ENCODE data around the gene DYRK3. TPM values are rescaled to one million over a fixed set of nuclear protein-coding genes. Genes with fewer than 3 reads are reported as not detected.

Gene DYRK3
- total RNA-seq, 2 donors from 2014 or later: 8.4 to 10.7 TPM

DNA sequence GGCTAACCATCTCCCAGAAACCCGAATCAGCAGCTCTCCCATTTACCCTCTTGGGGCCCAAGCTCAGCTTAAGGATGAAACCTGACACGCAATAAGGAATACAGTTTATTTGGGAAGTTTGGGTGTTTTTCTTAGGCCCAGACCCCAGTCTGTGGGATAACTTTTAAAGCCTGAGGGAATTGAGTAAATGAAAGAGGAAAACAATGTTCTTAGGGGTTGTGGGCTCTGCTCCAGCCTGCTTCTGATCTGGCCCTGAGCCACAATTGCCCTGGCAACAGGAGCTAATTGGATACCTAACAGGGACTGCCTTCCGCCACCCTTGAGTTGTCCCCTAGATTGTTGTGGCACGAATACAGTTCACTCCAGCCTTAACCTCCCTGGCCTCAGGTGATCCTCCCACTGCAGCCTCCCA is 20.1 kb downstream of the DYRK3 start:
- no peak for DNase-seq (ENCODE audit: low spot score)
- intact Hi-C loops (cut with DNase I): no loop called here

DNA sequence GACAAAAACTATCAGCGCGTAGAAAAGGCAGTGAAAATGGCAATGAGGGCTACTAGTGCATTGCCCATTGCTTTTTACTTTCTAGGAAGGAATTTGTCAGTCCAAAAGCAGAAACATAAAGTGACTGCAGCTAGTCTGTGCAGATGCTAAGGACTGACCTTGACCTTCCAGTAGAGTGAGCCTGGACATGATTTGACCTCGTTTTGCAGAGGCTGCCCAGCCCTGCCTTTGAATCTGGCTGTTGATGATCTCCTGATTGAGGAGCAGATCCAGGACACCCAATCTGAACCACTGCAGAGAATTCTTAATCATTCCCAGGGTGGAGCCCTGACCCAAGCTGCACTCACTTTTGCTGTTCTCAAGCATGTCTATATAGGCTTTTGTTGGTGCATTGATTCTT is 21.6 kb downstream of the DYRK3 start:
- intact Hi-C loops (cut with DNase I): no loop called here
- no peak for DNase-seq (ENCODE audit: low spot score)

DNA sequence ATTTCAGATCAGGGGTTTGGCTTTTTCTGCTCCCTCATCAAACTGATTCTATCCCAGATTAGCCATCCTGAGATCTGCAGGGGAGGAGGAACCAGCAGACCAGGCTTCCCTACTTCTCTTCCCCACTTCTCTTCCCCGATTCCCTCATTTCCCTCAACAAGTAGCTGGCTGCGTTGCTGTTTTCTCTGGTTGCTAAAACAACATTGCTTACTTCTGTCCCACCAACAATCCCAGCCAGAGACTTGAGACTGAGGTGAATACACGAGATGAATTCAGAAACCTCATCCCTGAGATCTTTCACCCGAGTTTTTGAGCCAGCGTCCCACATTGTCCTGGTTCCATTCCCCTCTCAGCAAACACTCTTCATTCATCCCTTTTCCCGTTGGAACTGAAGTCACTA is 22.4 kb downstream of the DYRK3 start:
- no peak for DNase-seq (ENCODE audit: low spot score)
- intact Hi-C loops (cut with DNase I): no loop called here

DNA sequence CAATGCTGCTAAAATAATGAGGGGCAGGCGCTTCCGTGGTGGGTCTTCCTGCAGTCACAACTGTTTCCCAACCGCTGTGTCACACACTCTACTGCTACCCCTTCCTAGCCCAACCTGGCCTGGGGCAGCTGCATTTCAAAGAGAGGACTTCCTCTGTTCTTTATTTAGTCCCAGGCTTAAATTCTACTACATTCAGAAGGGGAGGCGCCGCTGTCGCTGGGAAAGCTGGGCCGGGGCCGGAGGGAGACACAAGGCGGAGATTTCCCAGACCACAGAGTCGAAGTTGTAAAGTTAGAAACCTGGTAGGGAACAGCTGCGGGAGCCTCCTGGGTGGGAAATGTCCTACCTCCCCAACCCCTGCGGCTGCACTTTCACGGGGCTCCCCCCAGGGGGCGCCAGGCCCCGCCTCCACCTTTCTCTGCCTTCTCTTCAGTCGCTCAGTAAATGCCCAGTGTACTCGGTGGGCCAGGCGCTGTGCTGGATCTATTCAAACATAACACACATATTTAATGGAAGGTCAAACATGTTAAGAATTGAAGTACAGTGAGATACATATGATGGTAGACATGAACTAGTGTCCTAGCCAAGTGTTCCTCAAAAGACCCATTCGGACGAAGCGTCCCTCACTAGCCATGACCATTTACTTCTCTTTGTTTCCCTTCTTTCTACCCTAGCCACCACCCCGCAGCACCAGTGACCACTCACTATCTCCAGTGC is 23.1 kb downstream of the DYRK3 start:
- intact Hi-C loops (cut with DNase I): no loop called here
- peak; percentile 84 for DNase-seq (ENCODE audit: low spot score)

DNA sequence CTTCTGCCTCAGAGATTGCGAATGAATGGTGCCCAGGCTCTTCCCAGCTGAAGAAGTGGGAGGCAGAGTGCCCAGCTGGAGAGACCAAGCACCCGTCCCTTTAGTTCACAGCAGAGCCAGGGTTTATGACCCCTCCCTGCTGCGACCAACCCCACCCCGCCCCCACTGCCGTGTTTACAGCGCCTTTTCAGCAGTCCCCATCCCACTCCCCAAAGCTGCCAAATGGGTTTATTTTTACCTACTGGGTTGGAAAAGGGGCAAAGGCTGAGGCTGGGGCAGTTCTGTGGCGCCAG is 23.6 kb downstream of the DYRK3 start:
- no peak for DNase-seq (ENCODE audit: low spot score)
- intact Hi-C loops (cut with DNase I): no loop called here

DNA sequence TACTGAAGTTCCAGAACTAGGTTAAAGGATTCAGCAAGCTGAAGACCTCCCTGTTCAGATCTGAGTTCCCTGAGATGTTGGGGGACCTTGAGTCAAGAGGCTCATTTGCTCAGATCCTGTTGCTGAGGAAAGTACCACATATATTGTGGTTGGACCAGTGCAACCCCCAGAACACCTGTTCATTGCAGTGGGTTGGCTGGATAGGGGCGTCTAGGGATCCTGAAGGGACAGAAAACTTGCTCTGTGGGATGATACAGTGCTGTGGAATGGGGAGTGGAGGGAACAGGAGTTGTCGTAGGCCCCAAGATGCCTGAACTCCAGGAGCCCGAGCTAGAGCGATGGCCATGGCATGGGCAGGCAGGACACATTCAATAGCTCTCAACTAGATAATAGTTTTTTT is 24.8 kb downstream of the DYRK3 start:
- intact Hi-C loops (cut with DNase I): loop anchor here in 1 of 2 donors (10.0 kb wide), 1 partner anchor 995 kb away; no protein-coding TSS in a partner anchor
- no peak for DNase-seq (ENCODE audit: low spot score)

DNA sequence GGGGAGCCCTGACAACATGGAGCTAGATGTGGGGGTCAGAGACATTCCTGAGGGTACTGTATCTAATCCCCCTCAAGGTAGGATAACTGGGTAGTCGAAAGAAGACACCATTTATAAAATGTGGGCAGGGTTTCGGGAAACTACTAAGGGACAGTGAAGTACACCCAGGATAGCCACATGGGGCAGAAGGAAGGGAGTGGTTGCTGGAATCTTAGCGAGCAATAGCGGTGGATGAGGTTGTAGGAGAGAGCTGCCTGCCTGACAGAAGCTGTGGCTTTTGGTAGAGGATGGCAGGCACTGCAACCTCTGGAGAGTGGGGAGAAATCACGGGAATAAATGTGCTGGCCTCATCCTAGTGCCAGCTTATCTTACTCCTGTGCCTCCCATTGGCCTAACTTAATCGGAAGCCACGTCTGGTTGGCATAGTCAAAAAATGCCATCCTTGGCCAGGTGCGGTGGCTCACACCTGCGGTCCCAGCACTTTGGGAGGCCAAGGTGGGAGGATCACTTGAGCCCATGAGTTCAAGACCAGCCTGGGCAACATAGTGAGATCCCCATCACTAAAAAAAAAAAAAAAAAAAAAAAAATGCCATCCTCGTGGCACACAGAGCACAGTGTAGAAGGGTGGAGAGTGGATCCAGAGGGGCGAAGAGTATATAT is 26.0 kb downstream of the DYRK3 start:
- no peak for DNase-seq (ENCODE audit: low spot score)
- intact Hi-C loops (cut with DNase I): loop anchor here in 1 of 2 donors (10.0 kb wide), 1 partner anchor 996 kb away; no protein-coding TSS in a partner anchor

DNA sequence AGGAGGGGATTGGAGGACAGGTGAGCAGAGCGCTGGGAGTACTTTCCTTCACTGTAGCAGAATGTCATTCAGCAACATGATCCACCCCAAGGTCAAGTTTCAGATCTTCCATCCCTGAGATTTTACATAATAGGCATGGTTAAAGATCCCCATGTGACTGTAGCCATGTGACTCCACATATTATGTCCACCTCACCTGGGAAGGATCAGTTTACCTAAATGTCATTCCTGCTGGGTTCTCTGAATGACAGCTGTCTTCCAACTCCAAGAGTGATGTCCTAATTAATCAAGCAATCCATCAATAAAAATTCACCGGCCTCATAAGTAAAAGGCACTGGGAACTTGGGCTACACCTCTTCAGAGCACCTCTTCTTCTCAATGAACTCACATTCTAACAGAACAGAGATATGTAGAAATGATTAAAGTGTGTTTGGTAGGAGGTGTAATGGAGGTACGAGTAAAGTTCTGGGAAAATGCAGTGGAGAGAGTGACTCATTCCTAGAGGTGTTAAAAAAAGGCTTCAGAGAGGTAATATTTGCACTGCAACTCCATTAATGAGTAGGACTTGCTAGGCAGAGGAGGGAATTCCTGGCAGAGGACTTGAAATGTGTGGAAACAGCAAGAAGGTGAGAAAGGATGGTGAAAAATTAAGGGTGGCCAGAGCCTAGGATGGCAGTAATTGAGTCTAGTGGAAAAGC is 27.2 kb downstream of the DYRK3 start:
- intact Hi-C loops (cut with DNase I): loop anchor here in 1 of 2 donors (10.0 kb wide), 1 partner anchor 998 kb away; no protein-coding TSS in a partner anchor
- no peak for DNase-seq (ENCODE audit: low spot score)

DNA sequence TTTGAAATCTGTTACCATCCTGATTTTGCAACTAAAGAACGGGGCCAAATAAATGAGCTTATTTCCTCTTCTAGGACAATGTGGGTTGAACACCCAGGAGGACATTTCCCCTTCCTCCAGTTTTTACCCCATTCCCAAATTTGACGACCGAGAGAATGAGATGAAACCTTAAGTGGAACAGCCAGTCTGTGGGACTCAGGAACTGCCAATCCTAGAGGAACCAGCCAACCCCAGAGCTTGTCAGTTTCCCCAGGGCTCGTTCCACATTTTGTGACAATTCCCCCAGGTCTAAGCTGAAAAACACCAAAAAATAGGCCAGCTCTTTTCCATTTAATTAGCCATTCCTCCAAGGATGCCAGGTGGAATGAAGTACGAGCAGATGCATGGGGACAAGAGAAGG is 28.0 kb downstream of the DYRK3 start:
- DNase-seq (ENCODE audit: low spot score): no peak
- intact Hi-C loops (cut with DNase I): loop anchor here in 1 of 2 donors (10.0 kb wide), 1 partner anchor 999 kb away; no protein-coding TSS in a partner anchor

DNA sequence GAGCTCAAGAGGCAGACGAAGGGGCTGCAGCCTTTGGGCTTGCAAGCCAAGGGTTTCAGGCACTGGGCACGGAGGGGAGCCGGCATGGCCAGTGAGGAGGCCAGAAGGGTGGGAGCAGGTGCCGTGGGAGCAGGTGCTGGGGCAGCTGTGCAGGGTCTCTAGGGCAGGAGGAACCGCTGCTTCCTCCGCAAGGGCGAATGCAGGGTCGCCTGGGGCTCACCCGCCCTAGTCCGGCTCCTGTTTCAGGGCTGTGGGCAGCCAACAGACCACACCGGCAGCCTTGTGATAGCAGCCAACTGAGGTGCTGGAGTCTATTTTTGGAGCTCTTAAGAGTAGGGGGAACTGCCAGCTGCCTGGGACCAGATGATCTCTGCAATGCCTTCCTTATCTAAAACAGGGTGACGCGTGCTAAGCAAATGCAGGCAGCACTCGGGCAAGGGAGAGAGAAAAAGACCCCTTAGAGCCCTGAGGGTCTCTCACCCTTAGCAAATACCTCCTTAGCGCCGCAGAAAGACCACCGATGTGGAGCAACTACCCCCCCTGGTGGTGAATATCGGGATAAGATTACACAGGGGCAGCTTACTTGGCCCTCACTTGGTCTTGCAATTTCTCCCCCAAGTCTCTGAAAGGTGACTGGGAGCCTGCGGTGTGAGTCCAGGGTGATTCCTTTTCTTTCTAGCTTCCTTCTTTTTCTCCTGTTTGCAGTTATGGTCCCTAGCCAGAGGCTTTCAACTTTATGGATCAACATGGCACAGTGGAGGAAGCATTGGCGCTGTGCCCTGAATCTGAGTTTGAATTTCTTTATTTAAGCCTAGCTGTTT is 28.7 kb downstream of the DYRK3 start:
- no peak for DNase-seq (ENCODE audit: low spot score)
- intact Hi-C loops (cut with DNase I): loop anchor here in 1 of 2 donors (10.0 kb wide), 1 partner anchor 999 kb away; no protein-coding TSS in a partner anchor

DNA sequence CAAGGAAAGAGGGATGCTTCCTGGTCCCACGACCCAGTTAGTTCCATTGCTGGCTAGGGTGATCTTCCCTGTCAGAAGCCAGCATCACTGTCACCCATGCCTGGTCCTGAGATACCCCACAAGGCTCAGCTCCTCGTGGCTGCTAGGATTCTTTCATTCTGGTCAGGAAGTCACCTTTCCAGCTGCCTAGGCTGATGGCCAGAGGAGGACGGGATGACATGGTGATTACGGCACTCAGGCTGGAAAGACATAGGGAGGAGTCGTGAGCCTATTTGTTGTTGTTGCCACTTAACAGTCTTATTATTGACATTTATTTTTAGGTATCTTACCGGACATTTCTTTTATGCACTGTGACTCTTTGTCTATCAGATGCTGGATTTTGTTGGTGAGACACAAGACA is 29.4 kb downstream of the DYRK3 start:
- intact Hi-C loops (cut with DNase I): loop anchor here in 1 of 2 donors (10.0 kb wide), 1 partner anchor 1000 kb away; no protein-coding TSS in a partner anchor

DNA sequence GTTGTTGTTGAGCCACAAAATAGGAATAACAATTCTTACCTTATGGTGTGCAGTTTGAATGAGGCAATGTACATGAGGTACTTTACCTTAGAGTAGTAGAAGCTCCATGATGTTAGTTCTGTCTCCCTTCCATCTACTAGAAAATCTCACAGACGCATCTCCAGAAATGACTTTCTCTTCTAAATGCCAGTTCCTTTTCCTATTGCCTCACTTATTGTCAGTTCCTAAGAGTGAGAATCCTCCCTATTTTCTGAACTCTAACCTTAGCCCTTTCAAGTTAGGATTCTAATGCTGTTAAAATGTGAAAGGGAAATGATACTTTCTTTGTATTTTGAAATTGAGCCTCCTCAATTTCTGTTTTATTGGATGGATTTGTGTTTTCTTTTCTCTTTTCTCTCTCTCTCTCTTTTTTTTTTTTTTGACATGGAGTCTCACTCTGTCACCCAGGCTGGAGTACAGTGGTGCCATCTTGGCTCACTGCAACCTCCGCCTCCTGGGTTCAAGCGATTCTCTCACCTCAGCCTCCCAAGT is 30.8 kb downstream of the DYRK3 start:
- DNase-seq (ENCODE audit: low spot score): no peak
- intact Hi-C loops (cut with DNase I): loop anchor here in 1 of 2 donors (10.0 kb wide), 1 partner anchor 1001 kb away; no protein-coding TSS in a partner anchor

More for the DNA sequence above, 29.4 kb downstream of the DYRK3 start:
- no peak for DNase-seq (ENCODE audit: low spot score)

DNA sequence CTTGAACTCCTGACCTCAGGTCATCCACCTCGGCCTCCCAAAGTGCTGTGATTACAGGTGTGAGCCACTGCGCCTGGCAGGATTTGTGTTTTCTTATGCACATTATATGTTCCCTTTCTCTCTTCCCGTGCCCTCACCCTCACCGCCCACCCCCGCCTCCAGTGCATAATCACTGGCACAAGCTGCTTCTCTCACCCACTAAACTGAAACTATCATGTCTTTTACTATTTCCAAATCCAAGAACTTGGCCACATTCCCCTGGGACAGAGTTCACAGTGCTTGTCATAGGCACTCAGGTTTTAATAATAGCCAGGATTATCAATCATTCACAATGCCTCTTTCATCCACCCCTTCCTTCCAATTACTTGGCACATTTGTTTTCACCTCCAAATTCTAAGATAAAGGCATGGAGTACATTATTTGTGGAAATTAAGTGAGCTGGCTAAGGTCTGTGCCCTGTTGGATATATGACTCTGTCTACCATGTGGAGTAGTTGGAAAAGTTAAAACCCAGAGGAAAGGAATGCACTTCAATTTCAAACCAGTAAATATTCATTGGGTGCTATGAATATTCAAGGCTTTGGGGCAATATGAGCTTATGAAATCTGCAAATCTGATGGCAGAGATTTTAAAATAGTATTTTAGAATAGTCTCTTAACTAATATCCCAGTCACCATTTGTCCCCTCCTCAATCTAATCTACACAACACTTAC is 31.8 kb downstream of the DYRK3 start:
- no peak for DNase-seq (ENCODE audit: low spot score)
- intact Hi-C loops (cut with DNase I): loop anchor here in 1 of 2 donors (10.0 kb wide), 1 partner anchor 1002 kb away; no protein-coding TSS in a partner anchor

DNA sequence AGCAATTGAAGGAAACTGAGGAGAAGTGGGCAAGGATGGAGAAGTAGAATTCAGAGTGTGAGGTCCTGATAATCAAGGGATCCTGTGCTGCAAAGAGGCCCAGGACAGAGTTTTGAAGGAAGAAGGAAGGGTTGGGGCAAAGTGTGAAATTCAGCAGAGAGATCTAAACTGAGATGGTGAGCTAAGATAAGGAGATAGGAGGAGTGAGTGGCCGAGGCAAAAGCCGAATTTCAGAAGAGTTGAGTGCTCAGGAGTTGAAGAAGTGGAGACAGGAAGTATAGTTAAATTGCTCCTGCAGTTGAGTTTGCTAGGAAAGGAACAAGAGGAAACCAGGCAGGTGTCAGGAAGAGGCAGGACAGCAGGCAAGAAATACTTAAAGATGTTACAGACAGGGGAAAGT is 33.0 kb downstream of the DYRK3 start:
- no peak for DNase-seq (ENCODE audit: low spot score)
- intact Hi-C loops (cut with DNase I): loop anchor here in 1 of 2 donors (10.0 kb wide), 1 partner anchor 1004 kb away; no protein-coding TSS in a partner anchor

DNA sequence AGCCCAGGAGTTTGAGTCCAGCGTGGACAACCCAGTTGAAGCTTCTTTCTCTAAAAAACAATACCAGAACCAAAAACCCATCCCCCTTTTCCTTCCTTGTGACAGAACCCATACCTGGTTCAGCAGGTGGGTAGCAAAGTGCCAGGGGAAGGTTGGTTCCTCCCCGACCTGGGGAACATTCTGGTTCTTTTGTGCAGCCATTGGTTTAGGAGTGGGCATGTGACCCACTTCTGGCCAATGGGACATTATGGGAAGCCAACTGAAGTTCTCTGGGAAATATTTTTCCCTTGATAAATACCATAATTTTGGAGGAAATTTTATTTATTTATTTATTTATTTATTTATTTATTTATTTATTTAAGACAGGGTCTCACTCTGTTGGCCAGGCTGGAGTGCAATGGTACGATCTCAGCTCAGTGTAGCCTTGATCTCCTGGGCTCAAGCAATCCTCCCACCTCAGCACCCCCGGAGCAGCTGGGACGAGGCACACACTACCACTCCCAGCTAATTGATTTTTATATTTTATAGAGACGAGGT is 33.6 kb downstream of the DYRK3 start:
- intact Hi-C loops (cut with DNase I): loop anchor here in 1 of 2 donors (10.0 kb wide), 1 partner anchor 1004 kb away; no protein-coding TSS in a partner anchor
- no peak for DNase-seq (ENCODE audit: low spot score)

DNA sequence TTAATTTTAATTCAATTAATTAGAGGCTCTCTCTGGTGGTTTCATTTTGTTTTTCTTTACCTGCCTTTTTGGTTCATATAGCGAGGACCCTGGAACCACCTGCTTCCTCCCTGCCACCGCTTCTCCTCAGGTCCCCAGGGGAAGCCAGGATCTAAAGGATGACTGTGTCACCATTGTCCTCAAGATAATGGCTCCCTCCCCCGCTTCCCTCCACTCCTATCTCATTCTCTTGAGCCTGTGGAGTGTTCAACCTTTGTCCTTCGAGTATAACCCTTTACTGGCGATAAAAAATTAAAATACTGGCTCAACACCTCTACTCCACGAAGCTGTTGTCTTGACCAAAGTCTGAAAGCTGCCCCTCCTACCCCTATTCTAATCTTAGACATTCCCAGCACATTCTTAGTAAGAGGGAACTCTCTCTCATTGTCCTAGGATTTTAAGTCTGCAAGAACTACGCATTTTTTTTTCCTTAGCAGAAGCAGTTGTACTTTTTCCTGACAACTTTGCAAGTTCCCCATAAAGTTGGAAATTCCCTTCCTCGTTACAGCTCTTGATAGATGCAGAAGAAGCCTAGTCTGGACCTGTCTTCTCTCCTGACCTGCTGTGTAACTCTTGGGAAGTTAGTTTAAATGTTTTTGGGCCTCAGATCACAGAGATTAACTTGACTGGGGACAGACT is 36.8 kb downstream of the DYRK3 start:
- no peak for DNase-seq (ENCODE audit: low spot score)
- intact Hi-C loops (cut with DNase I): no loop called here
